GM19351 (cell line): ENCODE data around the gene CROCC.
"Not testable (repeated sequence)": the region's sequence is repeated elsewhere in the genome, so short reads cannot be mapped to it uniquely, and the experiment has no call there.

Source experiments
- ATAC-seq: cut with Tn5 transposase; IDR thresholded peaks from one replicate; pipeline ENCODE4 v1.9.1; 2021; ENCODE audit warnings: mild to moderate bottlenecking, moderate library complexity; ENCODE audit not compliant: unreplicated experiment

The CROCC gene, protein sequence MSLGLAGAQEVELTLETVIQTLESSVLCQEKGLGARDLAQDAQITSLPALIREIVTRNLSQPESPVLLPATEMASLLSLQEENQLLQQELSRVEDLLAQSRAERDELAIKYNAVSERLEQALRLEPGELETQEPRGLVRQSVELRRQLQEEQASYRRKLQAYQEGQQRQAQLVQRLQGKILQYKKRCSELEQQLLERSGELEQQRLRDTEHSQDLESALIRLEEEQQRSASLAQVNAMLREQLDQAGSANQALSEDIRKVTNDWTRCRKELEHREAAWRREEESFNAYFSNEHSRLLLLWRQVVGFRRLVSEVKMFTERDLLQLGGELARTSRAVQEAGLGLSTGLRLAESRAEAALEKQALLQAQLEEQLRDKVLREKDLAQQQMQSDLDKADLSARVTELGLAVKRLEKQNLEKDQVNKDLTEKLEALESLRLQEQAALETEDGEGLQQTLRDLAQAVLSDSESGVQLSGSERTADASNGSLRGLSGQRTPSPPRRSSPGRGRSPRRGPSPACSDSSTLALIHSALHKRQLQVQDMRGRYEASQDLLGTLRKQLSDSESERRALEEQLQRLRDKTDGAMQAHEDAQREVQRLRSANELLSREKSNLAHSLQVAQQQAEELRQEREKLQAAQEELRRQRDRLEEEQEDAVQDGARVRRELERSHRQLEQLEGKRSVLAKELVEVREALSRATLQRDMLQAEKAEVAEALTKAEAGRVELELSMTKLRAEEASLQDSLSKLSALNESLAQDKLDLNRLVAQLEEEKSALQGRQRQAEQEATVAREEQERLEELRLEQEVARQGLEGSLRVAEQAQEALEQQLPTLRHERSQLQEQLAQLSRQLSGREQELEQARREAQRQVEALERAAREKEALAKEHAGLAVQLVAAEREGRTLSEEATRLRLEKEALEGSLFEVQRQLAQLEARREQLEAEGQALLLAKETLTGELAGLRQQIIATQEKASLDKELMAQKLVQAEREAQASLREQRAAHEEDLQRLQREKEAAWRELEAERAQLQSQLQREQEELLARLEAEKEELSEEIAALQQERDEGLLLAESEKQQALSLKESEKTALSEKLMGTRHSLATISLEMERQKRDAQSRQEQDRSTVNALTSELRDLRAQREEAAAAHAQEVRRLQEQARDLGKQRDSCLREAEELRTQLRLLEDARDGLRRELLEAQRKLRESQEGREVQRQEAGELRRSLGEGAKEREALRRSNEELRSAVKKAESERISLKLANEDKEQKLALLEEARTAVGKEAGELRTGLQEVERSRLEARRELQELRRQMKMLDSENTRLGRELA (N-terminal part only)

GRCh38 chr1:16921391-16922185 lies at the start of gene CROCC:
Gene CROCC (plus strand): TSS chr1:16921931. CDS start chr1:16922019, 88 bp downstream.
- ATAC-seq, result no peak

DNA sequence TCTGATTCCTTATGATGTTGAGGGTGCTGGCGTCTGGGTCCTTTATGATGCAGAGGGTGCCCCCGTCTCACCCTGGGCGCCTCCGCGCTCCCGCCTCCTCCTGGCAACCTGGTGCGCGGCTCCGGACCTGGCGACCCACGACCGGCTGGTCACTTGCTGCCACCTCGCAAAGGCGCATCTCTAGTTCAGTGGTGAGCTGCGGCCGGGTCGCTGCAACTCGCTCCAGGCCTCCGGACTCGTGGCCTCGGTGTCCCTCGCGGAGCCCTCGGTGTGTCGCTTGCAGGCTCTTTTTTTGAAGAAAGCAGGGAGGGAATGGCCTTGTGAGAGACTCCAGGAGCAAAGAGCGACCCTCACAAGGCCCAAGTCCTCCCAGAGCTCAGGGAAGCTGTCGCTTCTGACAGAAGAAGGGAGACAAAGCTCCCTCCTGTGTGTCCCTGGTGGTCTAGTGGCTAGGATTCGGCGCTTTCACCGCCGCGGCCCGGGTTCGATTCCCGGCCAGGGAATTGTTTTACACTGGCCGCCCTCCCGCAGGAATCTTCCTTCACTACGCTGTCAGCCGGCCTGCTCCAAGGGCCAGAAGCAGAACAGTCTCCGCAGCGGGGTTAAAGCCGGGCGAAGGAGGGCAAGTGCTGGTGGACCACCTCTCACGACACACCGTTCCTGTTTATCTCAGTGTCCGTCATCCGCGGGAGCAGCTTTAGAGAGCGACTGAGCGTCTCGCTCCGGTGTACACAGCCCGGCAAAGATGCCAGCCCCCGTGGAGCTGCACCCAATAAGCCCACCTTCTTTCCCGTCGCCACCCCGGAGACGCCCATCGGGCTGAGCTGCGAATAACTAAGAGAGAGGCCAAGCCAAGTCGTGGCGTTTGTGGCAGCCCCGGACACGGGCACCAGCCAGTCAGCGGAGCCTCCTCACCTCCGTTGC lies 49.3 kb upstream of the CROCC start:
- not testable (repeated sequence) for ATAC-seq

DNA sequence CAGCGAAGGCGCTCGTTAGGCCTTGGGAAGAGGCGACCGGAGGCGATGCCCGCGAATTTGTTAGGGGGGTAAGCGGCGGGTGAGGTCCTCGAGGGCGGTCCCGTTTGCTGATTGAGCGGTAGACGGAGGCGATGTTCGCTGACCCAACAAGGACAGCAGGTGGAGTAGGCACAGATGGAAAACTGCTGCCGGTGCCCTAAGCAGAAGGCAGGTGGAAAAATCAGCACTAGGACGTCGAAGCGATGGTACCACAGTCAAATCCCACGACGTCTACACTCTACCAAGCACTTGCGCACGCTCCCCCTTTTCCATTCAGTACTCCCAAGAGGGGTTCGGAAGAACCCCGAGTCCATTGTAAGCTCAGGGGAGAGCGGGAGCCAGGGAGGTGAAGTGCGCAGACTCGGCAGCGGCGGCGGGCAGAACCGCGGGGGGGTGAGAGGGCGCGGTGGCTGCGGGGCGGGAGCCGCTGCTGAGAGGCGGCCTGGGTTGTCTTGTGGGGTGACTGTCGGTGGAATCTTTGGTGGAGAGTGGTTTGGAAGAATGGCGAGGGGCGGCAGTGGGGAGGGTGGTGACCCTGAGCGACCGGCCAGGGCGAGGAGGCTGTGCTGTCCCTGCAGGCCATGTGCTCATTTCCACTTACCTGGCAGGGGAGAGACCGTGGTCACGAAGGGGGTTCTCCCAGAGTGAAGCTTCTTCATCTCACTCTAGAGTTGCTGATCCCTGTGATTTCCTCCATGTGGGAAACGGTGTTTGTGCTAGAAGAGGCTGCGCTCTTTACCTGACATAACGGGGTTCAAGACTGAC lies 48.5 kb upstream of the CROCC start:
- not testable (repeated sequence) for ATAC-seq

DNA sequence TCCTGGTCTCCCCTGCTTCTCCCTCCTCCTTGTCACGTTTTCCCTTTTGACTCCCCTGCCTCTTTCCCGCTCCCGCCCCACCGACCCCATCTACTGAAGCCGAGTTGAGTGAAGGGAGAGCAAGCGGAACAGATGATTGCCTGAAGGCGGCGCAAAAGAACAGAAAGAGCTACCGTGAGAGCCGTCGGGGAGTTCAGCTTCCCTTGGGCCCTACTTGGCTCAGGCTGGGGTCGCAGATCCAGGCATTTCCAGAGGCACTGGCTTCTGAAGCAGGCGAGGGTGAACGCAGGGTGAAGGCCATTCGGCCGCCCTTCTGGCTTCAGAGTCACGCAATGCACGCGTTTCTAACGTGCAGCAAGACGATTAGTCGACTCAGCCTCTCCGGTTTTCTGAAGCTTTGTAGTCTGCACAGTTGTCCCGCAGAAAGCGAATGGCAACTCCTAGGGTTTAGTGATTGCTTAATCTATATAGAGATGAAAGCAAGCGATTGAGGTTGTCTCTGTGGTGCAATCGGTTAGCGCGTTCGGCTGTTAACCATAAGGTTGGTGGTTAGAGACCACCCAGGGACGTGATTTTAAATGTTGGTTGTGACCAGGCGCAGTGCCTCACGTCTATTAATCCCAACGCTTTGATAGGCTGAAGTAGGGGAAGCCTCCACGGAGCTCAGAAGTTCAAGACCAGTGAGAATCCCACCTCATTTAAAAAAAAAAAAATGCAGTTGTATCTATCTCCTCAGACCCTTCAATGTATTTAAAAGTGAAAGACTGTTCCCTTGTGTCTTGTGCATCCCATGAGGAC lies 46.6 kb upstream of the CROCC start:
- not testable (repeated sequence) for ATAC-seq

DNA sequence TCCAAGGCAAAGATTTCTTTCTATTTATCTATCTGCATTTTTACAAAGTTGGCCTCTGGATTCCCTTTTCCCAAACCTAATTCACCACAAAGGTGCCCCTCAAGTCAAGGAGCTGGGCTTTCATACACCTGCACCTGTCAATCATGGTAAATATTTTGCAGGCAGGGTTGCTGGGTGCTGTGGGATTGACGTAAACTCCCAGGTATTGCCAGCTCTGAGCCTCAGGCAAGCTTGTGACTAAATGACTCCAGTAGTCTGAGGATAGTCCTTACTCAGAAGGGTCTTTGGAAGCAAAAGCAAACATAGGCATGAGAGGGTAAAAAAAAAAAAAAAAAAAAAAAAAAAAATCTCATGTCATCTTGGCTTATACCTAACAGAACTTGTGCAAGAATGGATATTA lies 40.0 kb upstream of the CROCC start:
- ATAC-seq, result not testable (repeated sequence)

DNA sequence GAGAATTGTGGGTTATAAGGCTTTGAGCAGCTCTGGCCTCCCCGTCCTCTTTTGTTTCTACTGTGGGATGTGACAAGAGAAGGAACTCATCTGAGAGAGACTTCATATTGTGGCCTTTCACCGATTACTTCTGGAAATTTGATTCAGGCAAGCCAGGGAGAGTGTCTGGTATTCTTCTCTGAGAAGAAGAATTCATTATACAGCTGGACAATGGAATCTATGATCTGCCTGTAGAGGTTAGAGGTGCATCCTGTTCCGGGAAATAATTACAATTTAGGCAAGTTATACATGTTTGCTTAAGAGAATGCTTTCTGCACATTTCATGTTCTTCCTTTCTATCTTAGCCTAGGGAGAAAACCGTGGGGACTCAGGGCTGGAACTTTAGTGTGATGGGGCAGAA lies 38.7 kb upstream of the CROCC start:
- no peak for ATAC-seq

DNA sequence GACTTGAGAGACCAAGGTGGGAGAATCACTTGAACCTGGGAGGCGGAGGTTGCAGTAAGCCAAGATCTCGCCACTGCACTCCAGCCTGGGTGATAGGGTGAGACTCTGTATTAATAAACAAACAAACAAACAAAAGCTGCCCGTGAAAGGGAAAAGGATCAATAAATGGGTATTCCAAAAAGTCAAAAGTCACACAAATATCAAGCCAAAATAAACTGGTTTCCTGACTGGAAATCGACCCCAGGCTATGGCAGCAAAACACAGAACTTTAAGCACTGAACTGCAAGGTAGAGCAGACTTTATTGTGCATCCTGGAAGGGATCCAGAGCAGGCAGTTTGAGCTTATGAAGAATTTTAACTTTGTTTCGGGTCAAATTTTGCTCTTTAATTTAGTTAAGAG lies 37.2 kb upstream of the CROCC start:
- ATAC-seq, result not testable (repeated sequence)

- no peak for ATAC-seq
Observed at GRCh38 chr1:16886860-16887605, 34.7 kb upstream of the CROCC start.

GRCh38 chr1:16888860-16889816 lies 32.6 kb upstream of the CROCC start:
- ATAC-seq, result no peak

GRCh38 chr1:16890539-16891021 lies 31.2 kb upstream of the CROCC start:
- ATAC-seq, result not testable (repeated sequence)

GRCh38 chr1:16891057-16891456 lies 30.7 kb upstream of the CROCC start:
- ATAC-seq, result not testable (repeated sequence)

DNA sequence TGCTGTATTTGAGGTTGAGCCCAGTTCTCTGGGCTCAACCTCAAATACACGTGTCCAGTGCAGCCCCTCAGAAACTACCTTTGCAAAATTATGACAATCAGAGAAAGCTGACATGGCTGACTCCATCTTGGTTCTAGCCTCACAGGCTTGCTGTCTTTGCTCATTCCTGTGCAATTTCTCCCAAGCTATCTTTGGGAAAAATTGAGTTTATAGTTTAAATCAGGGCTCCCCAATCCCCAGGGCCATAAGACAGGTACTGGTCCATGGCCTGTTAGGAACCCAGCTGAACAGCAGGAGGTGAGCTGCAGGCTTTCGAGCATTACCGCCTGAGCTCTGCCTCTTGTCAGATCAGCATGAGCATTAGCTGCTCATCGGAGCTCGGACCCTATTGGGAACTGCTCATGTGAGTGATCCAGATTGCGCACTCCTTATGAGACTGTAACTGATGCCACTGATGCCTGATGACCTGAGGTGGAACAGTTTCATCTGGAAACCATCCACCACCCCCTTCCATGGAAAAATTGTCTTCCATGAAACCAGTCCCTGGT lies 28.7 kb upstream of the CROCC start:
- not testable (repeated sequence) for ATAC-seq

DNA sequence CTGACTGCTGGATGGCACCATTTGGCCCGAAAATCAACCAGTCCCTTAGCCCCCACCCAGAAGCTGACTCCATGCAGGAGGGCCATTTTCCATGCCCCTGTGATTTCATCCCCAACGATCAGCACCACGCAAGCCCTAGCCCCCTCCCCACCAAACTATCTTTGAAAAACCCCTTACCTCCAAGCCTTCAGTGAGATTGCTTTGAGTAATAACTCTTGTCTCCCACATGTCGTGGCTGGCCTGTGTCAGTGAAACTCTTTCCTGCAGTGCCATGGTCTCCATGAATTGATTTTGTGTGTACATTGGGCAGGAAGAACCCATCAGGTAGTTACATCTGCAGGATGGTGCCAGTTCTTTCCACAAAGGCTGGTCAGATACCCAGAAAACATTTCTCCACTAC lies 27.9 kb upstream of the CROCC start:
- ATAC-seq, result not testable (repeated sequence)

- ATAC-seq, result not testable (repeated sequence)
Observed at GRCh38 chr1:16894338-16894737, 27.4 kb upstream of the CROCC start.

DNA sequence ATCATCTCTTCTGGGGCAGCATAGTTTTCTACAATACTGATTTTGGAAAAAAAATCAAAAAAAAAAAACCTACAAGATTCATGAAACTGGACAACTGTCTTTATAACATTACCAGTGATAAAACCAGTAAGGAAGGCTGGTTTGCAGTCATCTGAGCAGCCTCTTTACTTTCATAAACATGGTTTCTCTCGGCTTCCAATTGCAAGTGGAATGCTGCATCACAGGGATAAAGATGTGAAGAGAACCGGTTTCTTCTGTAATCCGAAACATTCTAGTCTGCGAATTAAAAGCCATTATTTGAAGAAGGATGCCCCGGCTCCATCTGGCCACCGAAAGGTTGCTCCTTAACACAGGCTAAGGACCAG lies 26.5 kb upstream of the CROCC start:
- not testable (repeated sequence) for ATAC-seq
